Measurements from ENCODE around the gene MKNK1. TPM values are rescaled to one million over a fixed set of nuclear protein-coding genes. Genes with fewer than 3 reads are reported as not detected.

MKNK1 gene
- total and polyA plus RNA-seq, 2 of the 8 experiments (the other 6 are each of a cell fraction or from before 2014, with no cell fraction given), result 13.9 to 21.5 TPM

GRCh38 chr1:46585312-46585938, 18.6 kb downstream of the MKNK1 start:
- no peak overlapping the region for H3K56ac ChIP-seq (replicated peaks; ENCODE audit: insufficient read length, low read depth, low read length)
- FAIRE-seq (no peak), DNase-seq (ENCODE audit: low read depth in 1 of 2, low spot score in 2 of 2) (no peak)
- ChIA-PET CTCF (ENCODE audit: partially characterized antibody) (interaction anchor here (0.6 to 8.2 kb wide), 6 partner anchors 18 to 228 kb away, joined by 3 to 52 read pairs (median 3); partner anchors contain the start of gene MKNK1), POLR2A (ENCODE audit: partially characterized antibody) (interaction anchor here (1.0 kb wide), 1 partner anchor 9 kb away, joined by 4 read pairs; no protein-coding TSS in a partner anchor)
- H2BK5ac ChIP-seq (ENCODE audit: low read depth, low read length), result no peak overlapping the region
- no peak overlapping the region for H4K8ac ChIP-seq (ENCODE audit: extremely low read depth, insufficient read depth, low read length)
- no peak for TF ChIP-seq TAF1 (IDR thresholded peaks at IDR 0.05; ENCODE audit: low read depth, low read length)
- TF ChIP-seq NRF1 (IDR thresholded peaks at IDR 0.05; ENCODE audit: low read depth, low read length), result no peak
- TF ChIP-seq NANOG (IDR thresholded peaks at IDR 0.05; ENCODE audit: insufficient read depth, low read depth, low read length, poor library complexity, severe bottlenecking), result no peak
- TF ChIP-seq SIX5 (IDR thresholded peaks at IDR 0.05; ENCODE audit: low read depth, low read length), result no peak
- no peak for TF ChIP-seq CHD2 (IDR thresholded peaks at IDR 0.05; ENCODE audit: low read length)
- no peak for TF ChIP-seq E2F6 (IDR thresholded peaks at IDR 0.05)
- no peak for TF ChIP-seq USF2 (IDR thresholded peaks at IDR 0.05; ENCODE audit: low read length)
- TF ChIP-seq CHD1 (IDR thresholded peaks at IDR 0.05; ENCODE audit: low read depth, low read length), result no peak
- no peak for TF ChIP-seq ZNF274 (IDR thresholded peaks at IDR 0.05; ENCODE audit: borderline replicate concordance, extremely low read depth, low read length)
- no peak overlapping the region for H3K23ac ChIP-seq (ENCODE audit: insufficient read length)
- no peak overlapping the region for H4K5ac ChIP-seq (ENCODE audit: insufficient read length, low read depth, low read length)
- peaks cover 0 to 1% (median 0%) of the 10 kb centered on the region in 4 experiments; a peak in 2 of 8 replicates for H3K36me3 ChIP-seq (ENCODE audit: control insufficient read depth in 2 of 4, insufficient read depth in 4 of 4, low read length in 3 of 4)
- H3K14ac ChIP-seq (ENCODE audit: insufficient read length), result no peak overlapping the region
- H3K79me1 ChIP-seq (ENCODE audit: low read depth, low read length), result no peaks in the 10 kb centered on the region
- no peak overlapping the region for H3K4me2 ChIP-seq (ENCODE audit: insufficient read depth in 1 of 2, low read depth in 2 of 2, low read length in 2 of 2)
- H2AFZ ChIP-seq (ENCODE audit: low read length), result no peak overlapping the region
- H2BK15ac ChIP-seq (ENCODE audit: low read length), result no peak overlapping the region
- H3K9ac ChIP-seq (replicated peaks in 1 of 4; ENCODE audit: extremely low read depth in 1 of 4, low read depth in 3 of 4, low read length in 3 of 4), result no peak overlapping the region
- WGBS, 2 experiments (ENCODE audit: extremely low coverage in 1 of 2, insufficient coverage in 1 of 2, insufficient read length in 1 of 2, insufficient replicate concordance in 2 of 2, low coverage in 1 of 2, low lambda C conversion rate in 2 of 2, missing lambda C conversion rate in 1 of 2), result 92% methylated on average over 12 of the region's 12 CpGs; no CpG with 5 or more reads in 1 of the 2 experiments
- no peaks in the 10 kb centered on the region for H3K9me3 ChIP-seq (ENCODE audit: insufficient read depth in 2 of 2, low read depth in 1 of 2, low read length in 1 of 2)
- H3K4me3 ChIP-seq (ENCODE audit: extremely low read depth in 1 of 4, insufficient read depth in 2 of 4, low read depth in 3 of 4, low read length in 4 of 4), result no peak overlapping the region
- no peak overlapping the region for H2AK5ac ChIP-seq (ENCODE audit: low read depth, low read length)
- H3K4ac ChIP-seq (replicated peaks; ENCODE audit: insufficient read length, low read depth, low read length), result no peak overlapping the region
- no peak overlapping the region for H4K91ac ChIP-seq (replicated peaks; ENCODE audit: insufficient read length, low read length)
- no peaks in the 10 kb centered on the region for H3K27me3 ChIP-seq (replicated peaks in 1 of 4; ENCODE audit: control insufficient read depth in 3 of 4, extremely low read depth in 1 of 4, insufficient read depth in 3 of 4, low read length in 3 of 4)
- H3K23me2 ChIP-seq (ENCODE audit: low read depth, low read length), result no peaks in the 10 kb centered on the region
- H3K18ac ChIP-seq (ENCODE audit: extremely low read depth, low read length), result no peak overlapping the region
- peaks cover 0 to 3% (median under 1%) of the 10 kb centered on the region in 4 experiments; a peak in 2 of 7 replicates for H3K4me1 ChIP-seq (replicated peaks in 1 of 4; ENCODE audit: control insufficient read depth in 3 of 4, insufficient read depth in 4 of 4, low read length in 3 of 4)
- H4K20me1 ChIP-seq (replicated peaks in 1 of 2; ENCODE audit: control insufficient read depth in 1 of 2, insufficient read depth in 2 of 2, low read length in 2 of 2), result no peaks in the 10 kb centered on the region
- no peak overlapping the region for H2BK12ac ChIP-seq (ENCODE audit: low read depth, low read length)
- no peak overlapping the region for H2BK120ac ChIP-seq (replicated peaks; ENCODE audit: low read depth, low read length)
- H3K27ac ChIP-seq (ENCODE audit: low read depth, low read length), result no peak overlapping the region
- no peaks in the 10 kb centered on the region for H3K79me2 ChIP-seq (ENCODE audit: control insufficient read depth in 1 of 2, insufficient read depth in 2 of 2, low read length in 2 of 2)
- H2BK20ac ChIP-seq (ENCODE audit: low read length), result no peak overlapping the region

All from H1 (cell line).